Measurements from ENCODE around the gene HAUS3. TPM values are rescaled to one million over a fixed set of nuclear protein-coding genes. Genes with fewer than 3 reads are reported as not detected.

HAUS3 gene
- total RNA-seq, 2 experiments from 2014 or later: 20.2 to 20.3 TPM

DNA sequence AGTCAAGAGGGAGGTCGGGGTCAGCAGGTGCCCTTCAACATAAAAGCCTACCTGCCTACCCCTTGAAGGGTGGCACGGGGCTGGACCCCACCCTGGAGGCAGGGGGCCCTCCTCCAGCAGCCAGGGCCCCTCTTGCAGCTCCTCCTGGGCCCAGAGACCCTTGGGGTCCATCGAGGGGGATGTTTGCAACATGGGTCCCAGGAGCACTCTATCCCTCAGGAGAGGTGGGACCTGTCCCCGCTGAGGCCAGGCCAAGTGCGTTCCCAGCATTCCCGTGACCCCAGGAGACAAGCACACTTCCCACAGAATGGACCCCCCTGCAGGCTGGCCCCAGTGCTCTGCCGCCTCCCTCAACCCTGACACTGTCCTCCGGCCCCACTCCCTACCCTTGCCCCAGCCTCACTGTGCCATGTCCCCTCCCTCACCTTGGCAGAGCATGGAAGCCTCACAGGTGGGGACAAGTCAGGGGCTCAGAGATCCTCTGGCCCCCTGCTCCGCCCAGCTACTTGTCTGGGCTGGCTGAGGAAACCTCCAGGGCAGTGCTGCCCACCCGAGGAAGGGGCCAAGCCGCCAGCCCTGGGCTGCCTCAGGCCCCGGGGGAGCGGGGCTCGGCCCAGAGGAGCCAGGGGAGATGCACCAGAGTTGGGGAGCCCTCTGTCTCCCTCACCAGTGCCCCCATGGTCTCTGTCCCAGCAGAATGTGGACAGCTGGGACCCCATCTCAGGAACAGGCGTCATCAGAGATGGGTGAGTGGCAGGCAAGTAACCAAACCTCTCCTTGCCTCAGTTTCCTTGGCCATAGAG, 17.8 kb upstream of the HAUS3 start:
- CTCF ChIA-PET: interaction anchor here (1.0 to 1.3 kb wide), 2 partner anchors 153 to 203 kb away, joined by 3 read pairs; no protein-coding TSS in a partner anchor
- H3K27ac Mint-ChIP-seq: no peak overlapping the region
- intact Hi-C loops (cut with micrococcal nuclease): no loop called here

DNA sequence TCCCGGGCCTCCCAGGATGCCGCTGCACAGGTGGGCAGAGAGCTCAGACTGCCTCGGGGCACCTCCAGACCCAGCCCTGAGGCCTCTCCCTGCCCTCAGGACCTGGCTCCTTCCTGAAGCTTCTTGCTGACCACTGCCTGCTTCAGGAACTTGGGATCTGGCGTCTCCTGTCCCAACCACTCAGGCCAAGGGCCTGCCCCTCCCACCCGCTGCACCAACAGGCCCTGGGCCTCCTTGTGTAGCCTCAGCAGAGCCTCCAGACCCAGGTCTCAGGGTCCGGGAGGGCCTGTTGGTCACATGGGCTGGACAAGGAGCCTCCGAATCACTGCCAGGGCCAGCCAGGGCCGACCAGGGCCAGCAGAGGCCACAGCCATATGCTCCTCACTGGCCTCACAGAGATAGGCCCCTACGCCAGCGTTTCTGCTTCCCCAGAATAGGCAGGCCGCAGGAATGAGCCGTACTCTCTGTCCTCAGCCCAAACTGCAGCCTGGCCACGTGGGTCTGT, 17.2 kb upstream of the HAUS3 start:
- H3K36me3 Mint-ChIP-seq: peaks cover under 1% of the 10 kb centered on the region
- peak; percentile 6 for DNase-seq
- H3K27me3 Mint-ChIP-seq: no peaks in the 10 kb centered on the region
- ChIA-PET CTCF (no interaction called here), POLR2A (no interaction called here)
- H3K4me3 Mint-ChIP-seq: no peak overlapping the region
- peaks cover 3% of the 10 kb centered on the region for H3K4me1 Mint-ChIP-seq (ENCODE audit: low read depth)
- H3K27ac Mint-ChIP-seq: no peak overlapping the region
- intact Hi-C loops (cut with micrococcal nuclease): no loop called here
- no peaks in the 10 kb centered on the region for H3K9me3 Mint-ChIP-seq

More for the DNA sequence above, 17.8 kb upstream of the HAUS3 start:
- no peaks in the 10 kb centered on the region for H3K36me3 Mint-ChIP-seq
- peaks cover 3% of the 10 kb centered on the region for H3K4me1 Mint-ChIP-seq (ENCODE audit: low read depth)
- peak; percentile 8 for DNase-seq
- no peaks in the 10 kb centered on the region for H3K9me3 Mint-ChIP-seq
- POLR2A ChIA-PET: interaction anchor here (0.7 kb wide), 1 partner anchor 30 kb away, joined by 4 read pairs; no protein-coding TSS in a partner anchor
- H3K27me3 Mint-ChIP-seq: no peaks in the 10 kb centered on the region
- no peak overlapping the region for H3K4me3 Mint-ChIP-seq

DNA sequence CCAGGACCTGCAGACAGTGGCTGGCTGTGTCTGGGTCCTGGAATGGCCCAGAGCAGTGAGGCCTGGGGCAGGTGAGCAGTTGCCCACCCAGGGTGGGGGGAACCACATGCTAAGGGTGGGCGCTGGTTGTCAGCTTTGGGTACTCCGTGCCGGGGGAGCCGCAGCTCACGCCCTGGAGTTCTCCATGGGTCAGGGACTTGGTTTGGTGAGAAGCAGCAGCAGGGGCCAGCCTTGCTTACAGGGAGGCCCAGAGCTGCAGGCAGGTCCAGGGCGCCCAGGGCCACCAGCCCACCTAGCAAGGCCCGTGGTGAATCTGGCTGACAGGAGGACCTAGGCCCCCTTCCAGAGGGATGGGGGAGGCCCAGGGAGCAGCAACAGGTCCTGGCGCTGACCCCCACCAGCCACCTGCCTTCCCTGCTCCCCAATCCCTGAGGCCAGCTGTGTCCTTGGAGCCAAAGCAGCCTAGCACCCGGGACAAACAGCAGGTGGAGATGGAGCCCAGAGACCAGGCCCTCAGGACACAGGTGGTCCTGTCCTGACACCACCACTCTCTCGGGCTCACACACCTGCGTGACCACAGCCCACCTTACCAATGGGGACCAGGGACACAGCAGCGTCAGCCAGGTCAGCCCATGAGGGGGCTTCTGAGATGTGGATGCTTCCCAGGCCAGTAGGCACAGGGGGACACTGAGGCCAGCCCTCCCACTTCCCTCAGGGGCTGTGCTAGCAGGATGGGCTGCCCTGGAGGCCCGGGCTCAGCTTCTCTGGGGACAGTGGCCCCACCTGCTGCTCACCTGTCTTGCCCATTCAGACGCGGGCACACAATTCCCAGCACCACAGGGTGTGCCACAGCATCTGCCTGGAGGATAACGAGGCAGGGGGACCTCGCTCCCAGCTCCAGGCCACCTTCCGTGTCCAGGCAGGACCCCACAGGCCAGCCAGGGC, 16.4 kb upstream of the HAUS3 start:
- CTCF ChIA-PET: interaction anchor here (0.9 to 1.5 kb wide), 2 partner anchors 16 to 155 kb away, joined by 3 read pairs; no protein-coding TSS in a partner anchor

DNA sequence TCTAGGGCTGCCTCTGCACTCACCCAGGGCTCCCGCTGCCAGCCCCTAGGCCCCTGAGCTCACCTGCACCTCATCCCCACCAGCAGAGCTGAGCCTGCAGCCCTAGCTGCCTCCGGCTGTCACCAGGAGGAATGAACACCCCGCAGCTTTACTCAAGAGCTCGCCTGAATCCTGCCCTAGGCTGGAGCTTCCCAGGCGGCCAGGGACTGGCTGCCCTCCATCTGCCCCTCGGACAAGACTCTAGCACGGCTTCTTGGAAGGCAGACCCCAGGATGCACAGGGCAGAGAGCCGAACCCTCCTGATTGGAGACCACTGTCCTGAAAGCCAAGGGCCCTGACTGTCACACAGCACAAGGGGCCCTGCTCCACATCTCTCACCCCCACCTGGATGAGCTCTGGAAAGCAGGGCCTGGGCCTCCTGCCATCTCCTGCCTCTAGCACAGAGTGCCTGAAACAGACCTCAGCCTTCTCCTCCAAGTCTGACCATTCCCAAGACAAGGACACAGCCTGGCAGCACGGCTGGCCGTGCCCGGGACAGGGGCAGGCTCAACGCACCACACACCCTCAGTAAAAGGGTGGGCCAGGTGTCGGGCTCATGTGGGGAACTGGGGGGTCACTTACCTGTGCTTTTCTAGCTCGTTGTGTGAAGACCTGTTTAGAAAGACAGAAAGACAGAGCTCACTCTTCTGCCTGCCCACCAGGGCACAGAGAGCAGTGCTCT, 15.6 kb upstream of the HAUS3 start:
- intact Hi-C loops (cut with micrococcal nuclease): no loop called here
- ChIA-PET POLR2A (no interaction called here), CTCF (interaction anchor here (0.9 to 1.5 kb wide), 2 partner anchors 15 to 156 kb away, joined by 3 read pairs; no protein-coding TSS in a partner anchor)
- no peak overlapping the region for H3K4me3 Mint-ChIP-seq
- no peaks in the 10 kb centered on the region for H3K9me3 Mint-ChIP-seq
- no peaks in the 10 kb centered on the region for H3K27me3 Mint-ChIP-seq
- peak; percentile 5 for DNase-seq
- H3K36me3 Mint-ChIP-seq: peaks cover 1% of the 10 kb centered on the region
- peaks cover 3% of the 10 kb centered on the region for H3K4me1 Mint-ChIP-seq (ENCODE audit: low read depth)
- H3K27ac Mint-ChIP-seq: no peak overlapping the region

More for the DNA sequence above, 16.4 kb upstream of the HAUS3 start:
- peaks cover 3% of the 10 kb centered on the region for H3K4me1 Mint-ChIP-seq (ENCODE audit: low read depth)
- H3K9me3 Mint-ChIP-seq: no peaks in the 10 kb centered on the region
- peaks cover 1% of the 10 kb centered on the region for H3K36me3 Mint-ChIP-seq
- POLR2A ChIA-PET: no interaction called here
- intact Hi-C loops (cut with micrococcal nuclease): no loop called here
- H3K4me3 Mint-ChIP-seq: no peak overlapping the region
- no peaks in the 10 kb centered on the region for H3K27me3 Mint-ChIP-seq
- DNase-seq: peak; percentile 8
- H3K27ac Mint-ChIP-seq: no peak overlapping the region

DNA sequence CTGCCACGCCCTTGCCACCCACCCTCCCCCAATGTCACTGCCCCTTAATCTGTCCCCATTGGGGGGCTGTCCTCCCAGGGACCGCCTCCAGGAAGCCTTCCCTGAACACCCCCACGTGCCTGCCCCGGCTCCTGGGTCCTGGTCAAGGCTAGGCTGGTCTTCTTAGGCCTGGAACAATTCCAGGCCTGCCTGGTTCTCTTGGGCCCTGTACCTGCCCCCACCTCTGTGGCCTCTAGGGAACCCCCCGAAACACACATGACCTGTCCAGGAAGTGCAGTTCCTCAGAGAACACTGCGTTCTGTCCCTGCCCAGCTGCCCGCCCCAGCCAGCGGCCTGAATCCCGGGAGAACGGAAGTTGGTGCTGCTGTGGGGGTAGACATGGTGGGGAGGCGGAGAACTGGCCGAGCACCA, 14.9 kb upstream of the HAUS3 start:
- peaks cover 1% of the 10 kb centered on the region for H3K36me3 Mint-ChIP-seq
- no peaks in the 10 kb centered on the region for H3K27me3 Mint-ChIP-seq
- peak; percentile 6 for DNase-seq
- ChIA-PET CTCF (interaction anchor here (1.5 kb wide), 1 partner anchor 157 kb away, joined by 3 read pairs; no protein-coding TSS in a partner anchor), POLR2A (no interaction called here)
- no peaks in the 10 kb centered on the region for H3K9me3 Mint-ChIP-seq
- no peak overlapping the region for H3K4me3 Mint-ChIP-seq
- intact Hi-C loops (cut with micrococcal nuclease): no loop called here
- peaks cover 3% of the 10 kb centered on the region for H3K4me1 Mint-ChIP-seq (ENCODE audit: low read depth)
- no peak overlapping the region for H3K27ac Mint-ChIP-seq

DNA sequence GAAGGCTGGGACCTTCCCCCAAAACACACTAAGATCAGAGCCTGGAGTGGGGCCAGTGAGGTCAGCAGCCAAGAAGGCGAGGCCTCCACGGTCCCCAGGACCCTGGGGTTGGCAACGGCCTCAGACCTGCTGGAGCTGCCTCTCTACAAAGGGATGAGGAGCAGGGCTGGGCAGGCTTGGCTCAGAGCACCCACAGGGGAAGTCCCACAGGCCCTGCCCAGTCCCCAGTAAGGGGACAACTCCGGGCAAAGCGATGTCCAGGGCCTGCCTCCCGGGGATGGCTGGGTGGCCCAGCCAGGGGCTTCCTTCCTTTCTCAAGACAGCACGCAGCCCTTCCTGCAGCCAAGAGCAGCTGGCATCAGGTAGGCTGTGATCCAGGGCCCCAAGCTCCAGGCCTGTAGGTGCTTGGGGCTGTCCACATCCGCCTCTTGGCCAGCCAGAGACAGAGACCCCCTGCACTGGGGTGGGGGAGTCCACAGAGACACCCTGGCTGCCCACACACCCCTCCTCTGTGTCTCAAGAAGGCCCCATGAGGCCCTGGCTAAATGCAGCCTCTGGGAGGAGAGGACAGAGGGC, 14.3 kb upstream of the HAUS3 start:
- Mint-ChIP-seq H3K36me3 (peaks cover 1% of the 10 kb centered on the region), H3K4me3 (no peak overlapping the region), H3K27me3 (no peaks in the 10 kb centered on the region), H3K4me1 (ENCODE audit: low read depth) (peaks cover 3% of the 10 kb centered on the region), H3K27ac (no peak overlapping the region), H3K9me3 (no peaks in the 10 kb centered on the region)
- CTCF ChIA-PET: no interaction called here
- peak; percentile 7 for DNase-seq
- POLR2A ChIA-PET: no interaction called here
- intact Hi-C loops (cut with micrococcal nuclease): no loop called here

DNA sequence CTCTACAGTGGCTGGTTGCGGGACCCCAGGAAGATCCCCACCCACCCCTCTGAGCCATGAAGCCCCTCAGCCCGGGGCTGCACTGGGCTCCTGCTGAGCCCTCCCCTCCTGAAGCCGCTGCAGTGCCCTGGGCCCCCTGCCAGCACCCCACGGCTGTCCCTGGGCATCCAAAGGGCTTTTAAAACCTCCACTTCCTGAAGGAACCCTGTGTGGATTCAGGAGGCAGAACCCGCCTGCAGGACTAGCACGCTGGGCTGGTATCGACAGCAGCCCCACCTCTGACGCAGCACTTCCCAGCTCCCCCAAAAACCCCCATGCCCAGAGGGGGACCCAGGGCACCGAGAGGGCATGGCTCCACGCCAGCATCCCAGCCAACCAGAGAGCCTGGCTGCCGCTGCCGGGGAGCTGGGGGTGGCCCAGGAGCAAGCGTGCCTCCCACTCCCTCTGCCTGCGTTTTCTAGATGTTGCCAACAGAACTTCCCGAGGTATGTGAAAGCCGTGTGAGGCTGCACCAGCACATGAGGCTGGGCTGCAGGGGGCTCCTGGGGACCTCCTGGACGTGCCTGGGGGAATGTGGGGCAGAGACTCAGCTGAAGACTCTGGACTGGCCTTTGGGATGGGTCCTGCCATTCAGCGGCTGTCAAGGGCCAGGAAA, 13.7 kb upstream of the HAUS3 start:
- ChIA-PET CTCF (no interaction called here), POLR2A (no interaction called here)
- no peaks in the 10 kb centered on the region for H3K9me3 Mint-ChIP-seq
- no peak overlapping the region for H3K4me3 Mint-ChIP-seq
- H3K36me3 Mint-ChIP-seq: peaks cover 1% of the 10 kb centered on the region
- peak; percentile 6 for DNase-seq
- H3K27ac Mint-ChIP-seq: no peak overlapping the region
- H3K4me1 Mint-ChIP-seq (ENCODE audit: low read depth): peaks cover 3% of the 10 kb centered on the region
- H3K27me3 Mint-ChIP-seq: no peaks in the 10 kb centered on the region
- intact Hi-C loops (cut with micrococcal nuclease): no loop called here

DNA sequence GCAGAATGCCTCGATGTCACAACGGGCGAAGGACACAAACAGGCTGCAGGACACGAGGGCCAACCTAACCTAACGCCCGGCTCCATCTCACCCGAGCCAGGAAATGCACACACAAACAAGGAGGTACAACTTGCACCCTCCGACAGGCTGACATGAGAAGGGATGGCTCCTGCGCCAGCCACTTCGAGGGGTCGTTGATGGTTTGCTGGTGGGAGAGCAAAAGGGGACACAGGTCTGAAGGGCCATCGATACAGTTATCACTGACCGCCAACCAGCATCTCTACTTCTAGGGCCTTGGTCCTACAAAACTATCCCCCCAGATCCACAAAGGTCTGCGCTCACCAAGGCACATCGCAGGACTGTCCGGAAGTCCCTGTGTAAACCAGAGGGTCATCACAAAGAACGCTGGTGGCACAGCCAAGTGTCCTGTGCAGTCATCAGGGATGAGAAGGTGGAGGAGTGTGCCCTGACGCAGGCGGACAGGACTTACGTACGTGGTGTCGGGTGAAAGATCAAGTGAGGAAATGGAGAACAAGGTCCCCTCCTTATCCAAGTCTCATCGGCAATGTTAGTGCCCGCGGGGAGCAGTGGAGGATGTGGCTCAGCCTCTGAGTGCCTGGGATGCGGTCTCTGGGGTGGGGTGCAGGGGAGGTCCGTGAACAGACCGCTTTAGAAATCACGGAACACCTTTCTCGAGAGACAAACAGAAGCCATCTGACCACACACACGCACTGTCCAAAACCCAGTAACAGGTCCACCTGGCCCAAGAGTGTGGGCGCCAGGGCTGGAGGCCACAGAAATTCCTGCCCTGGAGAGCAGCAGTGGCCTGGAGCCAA, 13.0 kb upstream of the HAUS3 start:
- H3K4me3 Mint-ChIP-seq: no peak overlapping the region
- no peak overlapping the region for H3K27ac Mint-ChIP-seq
- DNase-seq: peak; percentile 7
- intact Hi-C loops (cut with micrococcal nuclease): no loop called here
- ChIA-PET POLR2A (no interaction called here), CTCF (no interaction called here)
- H3K27me3 Mint-ChIP-seq: no peaks in the 10 kb centered on the region
- H3K36me3 Mint-ChIP-seq: peaks cover 1% of the 10 kb centered on the region
- no peaks in the 10 kb centered on the region for H3K9me3 Mint-ChIP-seq
- H3K4me1 Mint-ChIP-seq (ENCODE audit: low read depth): no peaks in the 10 kb centered on the region

DNA sequence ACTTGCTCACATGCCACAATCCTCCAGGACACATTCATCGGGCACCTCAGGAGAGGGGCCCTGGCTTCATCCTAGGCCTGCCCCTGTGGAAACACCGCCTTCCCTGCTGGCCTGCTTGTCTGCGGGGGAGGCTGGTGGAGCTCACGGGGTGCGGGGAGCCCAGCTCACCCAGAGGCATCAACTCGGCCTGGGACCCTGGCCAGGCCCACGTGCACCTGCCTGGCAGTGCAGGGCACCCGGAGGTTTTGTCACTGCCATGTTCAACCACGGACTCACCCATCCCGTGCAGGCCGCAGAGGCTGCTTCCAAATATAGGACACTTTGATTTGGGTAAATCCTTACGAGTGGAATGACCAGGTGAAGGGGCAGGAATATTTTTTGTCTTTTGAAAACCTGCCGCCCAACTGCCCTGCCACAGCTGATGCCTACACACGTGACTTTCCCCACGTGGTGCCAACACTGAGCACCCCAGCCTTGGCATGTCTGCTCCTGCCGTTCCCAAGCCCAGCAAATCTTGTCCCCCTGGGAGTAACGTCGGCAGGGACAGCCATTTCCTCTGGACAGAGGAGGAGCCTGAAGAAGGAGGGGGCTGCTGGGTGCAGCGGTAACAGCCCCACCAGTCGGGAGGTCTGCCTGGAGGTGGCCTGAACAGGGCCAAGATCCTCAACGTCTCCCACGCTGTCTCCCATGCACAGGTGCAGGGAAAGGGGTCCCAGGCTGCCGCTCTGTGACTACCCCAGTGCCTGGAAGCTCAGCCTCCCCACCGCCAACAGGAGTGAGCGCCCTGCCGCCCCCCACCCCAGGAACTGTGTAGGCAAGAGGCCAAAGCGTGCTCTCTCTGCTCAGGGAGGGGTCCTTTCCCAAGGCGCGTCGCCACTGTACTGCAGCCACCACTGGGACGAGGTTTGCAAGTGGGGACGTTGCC, 11.5 kb upstream of the HAUS3 start:
- Mint-ChIP-seq H3K4me1 (ENCODE audit: low read depth) (no peaks in the 10 kb centered on the region), H3K36me3 (peaks cover 1% of the 10 kb centered on the region), H3K27me3 (no peaks in the 10 kb centered on the region), H3K4me3 (no peak overlapping the region), H3K9me3 (no peaks in the 10 kb centered on the region), H3K27ac (no peak overlapping the region)
- DNase-seq: peak; percentile 5
- intact Hi-C loops (cut with micrococcal nuclease): no loop called here
- ChIA-PET POLR2A (no interaction called here), CTCF (no interaction called here)

DNA sequence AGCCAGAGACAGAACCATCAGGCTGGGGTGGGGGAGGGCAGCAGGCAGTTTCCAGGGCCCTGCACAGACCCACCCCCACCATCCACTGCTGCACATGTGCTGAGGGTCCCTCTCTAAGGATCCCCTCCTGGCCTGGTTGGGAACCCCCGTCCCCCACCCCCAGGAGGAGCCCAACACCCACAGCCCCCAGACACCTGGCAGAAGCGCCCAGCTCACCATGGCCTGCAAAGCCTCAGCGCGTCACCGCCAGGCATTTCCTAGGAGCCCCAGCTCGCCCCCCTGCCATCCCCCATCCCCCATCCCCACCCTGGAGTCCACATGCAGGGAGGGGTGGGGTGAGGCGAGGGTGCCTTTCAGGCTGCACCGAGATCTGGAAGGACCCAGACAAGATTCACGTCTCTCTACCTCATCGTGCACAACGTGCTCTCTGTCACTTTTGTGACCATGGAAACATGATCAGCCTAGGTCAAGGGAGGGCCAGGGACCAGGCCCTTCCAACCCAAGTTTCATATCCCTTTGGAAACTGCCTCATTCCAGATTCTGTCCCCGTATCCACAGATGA, 10.7 kb upstream of the HAUS3 start:
- ChIA-PET CTCF (no interaction called here), POLR2A (interaction anchor here (0.6 kb wide), 1 partner anchor 10 kb away, joined by 3 read pairs; no protein-coding TSS in a partner anchor)
- no peak overlapping the region for H3K27ac Mint-ChIP-seq
- H3K9me3 Mint-ChIP-seq: no peaks in the 10 kb centered on the region
- H3K4me1 Mint-ChIP-seq (ENCODE audit: low read depth): no peaks in the 10 kb centered on the region
- intact Hi-C loops (cut with micrococcal nuclease): no loop called here
- no peak for DNase-seq
- H3K36me3 Mint-ChIP-seq: peaks cover 1% of the 10 kb centered on the region
- H3K27me3 Mint-ChIP-seq: no peaks in the 10 kb centered on the region
- H3K4me3 Mint-ChIP-seq: no peak overlapping the region
